Neural progenitor cell (in vitro differentiated cells): ENCODE data around the gene IGSF3. TPM values are rescaled to one million over a fixed set of nuclear protein-coding genes. Genes with fewer than 3 reads are reported as not detected.
"Not testable (repeated sequence)": the region's sequence is repeated elsewhere in the genome, so short reads cannot be mapped to it uniquely, and the experiment has no call there.

ENCODE experiments used
- DNase-seq: peaks from one replicate; pipeline ENCODE4 v3.0.0-alpha.2; 2016; ENCODE audit warnings: low spot score
- H2AFZ ChIP-seq: fragments of 200-600 bp; sonication (generic); replicated peaks from 2 replicates; pipeline ENCODE4 v1.6.1; 2016; ENCODE audit warnings: antibody characterized with exemption
- H3F3A ChIP-seq: fragments of 200-600 bp; sonication (generic); 2 replicates; pipeline ENCODE4 v1.6.1; 2016; ENCODE audit warnings: antibody characterized with exemption, low read depth
- H3K27ac ChIP-seq: fragments of 200-600 bp; sonication (generic); 2 replicates; pipeline ENCODE4 v1.5.1; 2016; ENCODE audit warnings: mild to moderate bottlenecking
- H3K27me3 ChIP-seq: fragments of 200-600 bp; sonication (generic); 2 replicates; pipeline ENCODE4 v1.6.1; 2016; ENCODE audit warnings: mild to moderate bottlenecking, moderate library complexity
- H3K36me3 ChIP-seq: fragments of 200-600 bp; sonication (generic); 2 replicates; pipeline ENCODE4 v1.5.1; 2016
- H3K4me1 ChIP-seq: fragments of 200-600 bp; sonication (generic); 2 replicates; pipeline ENCODE4 v1.6.1; 2016; ENCODE audit warnings: mixed run types
- H3K4me2 ChIP-seq: fragments of 200-600 bp; sonication (generic); 2 replicates; pipeline ENCODE4 v1.6.1; 2016
- H3K4me3 ChIP-seq: fragments of 200-600 bp; sonication (generic); 2 replicates; pipeline ENCODE4 v1.5.1; 2016
- H3K79me2 ChIP-seq: fragments of 200-600 bp; sonication (generic); 2 replicates; pipeline ENCODE4 v1.6.1; 2016; ENCODE audit warnings: low read depth
- H3K9ac ChIP-seq: fragments of 200-600 bp; sonication (generic); 2 replicates; pipeline ENCODE4 v1.6.1; 2016
- H3K9me3 ChIP-seq: fragments of 200-600 bp; sonication (generic); 2 replicates; pipeline ENCODE4 v1.5.1; 2016; ENCODE audit warnings: low read depth
- H4K20me1 ChIP-seq: fragments of 200-600 bp; sonication (generic); 2 replicates; pipeline ENCODE4 v1.6.1; 2016; ENCODE audit warnings: low read depth
- H3K27ac Mint-ChIP-seq: 3 replicates; pipeline ENCODE4 v1.8.0; 2021; ENCODE audit warnings: mixed read lengths
- H3K27me3 Mint-ChIP-seq: 2 replicates; pipeline ENCODE4 v1.8.0; 2022; ENCODE audit warnings: low read depth, mild to moderate bottlenecking, inconsistent platforms, moderate library complexity, mixed read lengths; ENCODE audit not compliant: insufficient read depth
- H3K36me3 Mint-ChIP-seq: 3 replicates; pipeline ENCODE4 v1.8.0; 2021; ENCODE audit warnings: mixed read lengths
- H3K4me1 Mint-ChIP-seq: 3 replicates; pipeline ENCODE4 v1.8.0; 2021; ENCODE audit warnings: mixed read lengths
- H3K4me3 Mint-ChIP-seq: 3 replicates; pipeline ENCODE4 v1.8.0; 2021; ENCODE audit warnings: mild to moderate bottlenecking, moderate library complexity, mixed read lengths
- H3K9me3 Mint-ChIP-seq: 3 replicates; pipeline ENCODE4 v1.8.0; 2020; ENCODE audit warnings: mixed read lengths
- total RNA-seq: library from RNA; depleted of rRNA; stranded (reverse); fragments of >200 nt; gene quantifications from 2 replicates; pipeline ENCODE4 v1.2.3, GENCODE V29; 2015; ENCODE audit warnings: low replicate concordance
- TF ChIP-seq, protein P1 (sequence below): fragments of 200-600 bp; sonication (generic); IDR thresholded peaks from 2 replicates; pipeline ENCODE4 v1.5.1; 2017; ENCODE audit warnings: antibody characterized with exemption, mild to moderate bottlenecking

IGSF3 gene
- total RNA-seq, 1 donor from 2014 or later: 24.0 TPM

DNA sequence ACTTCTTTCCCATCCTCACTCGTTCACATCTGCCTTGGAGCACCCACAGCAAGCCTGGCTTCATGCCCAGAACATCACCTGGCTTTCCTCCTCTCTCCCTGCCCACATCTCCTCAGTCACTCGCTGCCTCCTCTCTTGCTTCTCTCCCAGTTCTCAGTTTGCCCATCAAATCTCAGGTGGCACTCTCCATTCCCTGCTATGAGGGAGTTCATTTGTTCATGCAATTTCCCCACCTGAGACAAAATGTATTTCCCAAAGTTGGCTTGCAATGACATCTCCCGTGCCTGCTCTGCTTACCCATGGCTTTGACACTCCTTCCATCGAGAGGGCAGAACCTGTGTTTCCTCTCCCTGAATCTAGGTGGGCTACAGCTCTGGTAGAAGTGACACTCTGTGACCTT, 33.1 kb downstream of the IGSF3 start:
- not testable (repeated sequence) for H3K4me3 ChIP-seq, DNase-seq, H4K20me1 ChIP-seq, H3F3A ChIP-seq, H3K27ac Mint-ChIP-seq, H3K9me3 Mint-ChIP-seq, H3K9ac ChIP-seq, H2AFZ ChIP-seq, H3K36me3 ChIP-seq, H3K79me2 ChIP-seq, H3K27ac ChIP-seq, H3K9me3 ChIP-seq, H3K27me3 ChIP-seq, H3K27me3 Mint-ChIP-seq, H3K36me3 Mint-ChIP-seq, H3K4me2 ChIP-seq
- Mint-ChIP-seq H3K4me1 (peaks cover 20% of the 10 kb centered on the region), H3K4me3 (peak overlapping the region; percentile 12)
- H3K4me1 ChIP-seq: peaks cover 12% of the 10 kb centered on the region

DNA sequence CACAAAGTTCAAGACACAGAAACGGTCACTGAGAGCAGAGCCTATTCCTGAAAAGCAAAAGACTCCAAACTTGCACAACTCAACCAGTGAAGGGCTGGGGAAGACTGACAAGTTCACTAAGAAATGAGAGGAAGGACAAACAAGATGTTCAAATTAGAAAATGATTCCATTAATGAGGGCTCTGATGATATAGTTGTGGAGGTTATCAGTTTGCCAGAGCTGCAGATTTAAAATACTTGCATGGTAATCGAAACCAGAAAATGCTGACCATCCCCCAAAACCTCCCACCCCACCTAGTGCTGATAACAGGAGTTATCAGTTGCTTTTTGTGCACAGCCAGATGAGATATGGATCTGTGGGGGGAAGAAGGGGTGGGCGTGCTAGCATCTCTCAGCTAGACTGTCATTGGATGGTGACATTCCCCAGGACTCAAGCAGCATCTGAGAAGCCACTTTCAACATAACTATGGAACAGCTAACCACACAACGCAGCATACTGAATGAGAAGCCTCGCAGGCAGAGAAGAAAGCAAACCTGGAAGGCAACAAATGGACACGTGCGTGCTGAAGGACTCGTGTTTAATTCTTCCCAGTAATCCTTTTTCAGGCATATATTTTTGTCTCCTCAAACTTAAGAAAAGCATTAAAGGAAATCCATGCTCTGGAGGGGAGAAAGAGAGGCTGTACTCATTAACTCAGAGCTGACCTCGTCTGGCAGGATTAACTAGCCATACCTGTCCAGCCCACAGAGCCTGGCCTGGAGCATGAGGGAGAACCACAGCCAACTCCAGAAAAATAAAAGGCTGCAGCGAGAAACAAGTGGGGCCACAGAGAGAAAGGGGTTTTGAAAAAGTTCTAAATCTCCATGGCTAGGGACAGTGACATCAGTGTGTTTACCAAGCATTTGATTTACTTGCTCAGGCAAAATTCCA, 35.3 kb downstream of the IGSF3 start:
- not testable (repeated sequence) for H3K36me3 ChIP-seq, H2AFZ ChIP-seq, H3K27ac ChIP-seq, H3K27ac Mint-ChIP-seq, H3K9ac ChIP-seq, H3K27me3 Mint-ChIP-seq, H3K79me2 ChIP-seq, H3F3A ChIP-seq, H4K20me1 ChIP-seq, H3K4me3 ChIP-seq, DNase-seq, H3K36me3 Mint-ChIP-seq, H3K9me3 Mint-ChIP-seq, H3K27me3 ChIP-seq, H3K9me3 ChIP-seq, H3K4me2 ChIP-seq
- Mint-ChIP-seq H3K4me3 (peak overlapping the region; percentile 10), H3K4me1 (peaks cover 22% of the 10 kb centered on the region)
- peaks cover 26% of the 10 kb centered on the region for H3K4me1 ChIP-seq

DNA sequence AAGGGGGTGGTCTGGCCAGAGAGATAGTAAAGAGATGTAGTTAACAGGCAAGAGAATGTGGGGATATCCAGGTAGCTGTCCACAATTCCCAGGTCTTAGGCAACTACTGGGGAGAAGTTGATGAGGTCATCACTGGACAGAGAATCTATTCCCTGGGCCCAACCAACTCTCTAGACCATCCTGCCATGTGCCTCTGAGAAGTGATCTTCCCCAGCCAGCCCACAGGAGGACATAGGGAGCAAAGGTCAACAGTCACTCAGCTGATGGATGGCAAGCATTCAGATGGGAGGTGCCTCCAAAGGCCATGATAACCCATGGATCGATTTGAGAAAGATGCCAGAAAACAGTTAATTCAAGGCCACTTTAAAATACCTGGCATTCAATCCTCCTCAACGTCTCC, 36.0 kb downstream of the IGSF3 start:
- H3K4me3 ChIP-seq, H3K4me2 ChIP-seq, H3K27me3 Mint-ChIP-seq, H3K4me3 Mint-ChIP-seq, DNase-seq, H3K27ac Mint-ChIP-seq, H3K27ac ChIP-seq, H3K9me3 Mint-ChIP-seq, H3K27me3 ChIP-seq, H3K36me3 ChIP-seq, H3K9ac ChIP-seq, H3K79me2 ChIP-seq, H2AFZ ChIP-seq, H3K9me3 ChIP-seq, H3F3A ChIP-seq, H3K36me3 Mint-ChIP-seq: not testable (repeated sequence)
- peaks cover 11% of the 10 kb centered on the region for H4K20me1 ChIP-seq
- peaks cover 33% of the 10 kb centered on the region for H3K4me1 ChIP-seq
- peaks cover 26% of the 10 kb centered on the region for H3K4me1 Mint-ChIP-seq

DNA sequence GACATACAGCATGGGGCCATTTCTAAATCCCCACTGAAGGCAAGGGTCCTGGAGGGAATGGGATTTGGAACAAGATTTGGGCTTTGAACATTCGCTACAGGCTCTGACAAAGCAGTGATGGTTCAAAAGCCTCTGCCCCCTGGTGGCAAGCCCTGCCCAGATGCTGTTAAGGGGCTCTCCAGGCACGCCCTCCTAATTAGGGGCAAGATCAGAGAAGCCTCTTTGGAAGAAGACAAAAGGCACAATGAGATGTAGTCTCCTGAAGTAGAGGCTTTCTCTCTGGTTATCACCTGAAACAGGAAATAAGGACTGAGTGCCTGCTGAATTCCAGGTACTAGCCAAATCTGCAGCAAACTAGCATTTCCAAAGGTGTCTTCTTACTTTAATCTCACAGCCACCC, 37.5 kb downstream of the IGSF3 start:
- H2AFZ ChIP-seq, H3K36me3 ChIP-seq, H3K4me3 Mint-ChIP-seq, H3K36me3 Mint-ChIP-seq, H3K4me3 ChIP-seq, H3K9me3 ChIP-seq, H3K27ac ChIP-seq, H3K27me3 ChIP-seq, H3K79me2 ChIP-seq, H3K27me3 Mint-ChIP-seq, H3K27ac Mint-ChIP-seq, H3K9me3 Mint-ChIP-seq, H3K9ac ChIP-seq, H3F3A ChIP-seq: not testable (repeated sequence)
- peaks cover 12% of the 10 kb centered on the region for H4K20me1 ChIP-seq
- H3K4me2 ChIP-seq: peak overlapping the region; percentile 61
- TF ChIP-seq, protein P1, sequence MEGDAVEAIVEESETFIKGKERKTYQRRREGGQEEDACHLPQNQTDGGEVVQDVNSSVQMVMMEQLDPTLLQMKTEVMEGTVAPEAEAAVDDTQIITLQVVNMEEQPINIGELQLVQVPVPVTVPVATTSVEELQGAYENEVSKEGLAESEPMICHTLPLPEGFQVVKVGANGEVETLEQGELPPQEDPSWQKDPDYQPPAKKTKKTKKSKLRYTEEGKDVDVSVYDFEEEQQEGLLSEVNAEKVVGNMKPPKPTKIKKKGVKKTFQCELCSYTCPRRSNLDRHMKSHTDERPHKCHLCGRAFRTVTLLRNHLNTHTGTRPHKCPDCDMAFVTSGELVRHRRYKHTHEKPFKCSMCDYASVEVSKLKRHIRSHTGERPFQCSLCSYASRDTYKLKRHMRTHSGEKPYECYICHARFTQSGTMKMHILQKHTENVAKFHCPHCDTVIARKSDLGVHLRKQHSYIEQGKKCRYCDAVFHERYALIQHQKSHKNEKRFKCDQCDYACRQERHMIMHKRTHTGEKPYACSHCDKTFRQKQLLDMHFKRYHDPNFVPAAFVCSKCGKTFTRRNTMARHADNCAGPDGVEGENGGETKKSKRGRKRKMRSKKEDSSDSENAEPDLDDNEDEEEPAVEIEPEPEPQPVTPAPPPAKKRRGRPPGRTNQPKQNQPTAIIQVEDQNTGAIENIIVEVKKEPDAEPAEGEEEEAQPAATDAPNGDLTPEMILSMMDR: peak; percentile 52
- H3K4me1 Mint-ChIP-seq: peaks cover 29% of the 10 kb centered on the region
- peaks cover 33% of the 10 kb centered on the region for H3K4me1 ChIP-seq
- peak; percentile 30 for DNase-seq

DNA sequence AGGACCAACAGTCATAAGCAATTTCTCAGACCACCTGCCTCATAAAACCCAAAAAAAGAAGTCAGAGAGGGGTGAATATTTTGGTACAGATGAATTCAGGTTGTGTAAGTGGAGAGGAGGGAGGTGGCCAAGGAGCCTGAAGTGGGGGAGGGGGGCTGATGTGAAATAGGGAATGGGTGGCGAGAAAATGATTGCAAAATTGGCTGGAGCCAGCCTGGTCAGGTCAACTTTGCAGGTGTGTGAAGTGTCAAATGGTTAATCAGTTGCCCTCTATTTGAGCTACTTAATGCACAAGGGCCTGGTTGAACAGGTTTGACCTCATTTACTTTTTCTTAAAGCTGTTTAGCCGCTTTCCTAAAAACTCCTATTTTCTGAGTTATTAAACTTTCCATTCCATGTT, 38.1 kb downstream of the IGSF3 start:
- H3K4me1 Mint-ChIP-seq: peaks cover 29% of the 10 kb centered on the region
- not testable (repeated sequence) for H3K27me3 Mint-ChIP-seq, DNase-seq

More for the DNA sequence above, 38.1 kb downstream of the IGSF3 start:
- H3K36me3 ChIP-seq, H3K36me3 Mint-ChIP-seq, H3K9me3 Mint-ChIP-seq, H3K4me3 ChIP-seq, H3K27me3 ChIP-seq, H3K27ac ChIP-seq, H3K9me3 ChIP-seq, H3K79me2 ChIP-seq, H3K4me3 Mint-ChIP-seq, H2AFZ ChIP-seq, H3K9ac ChIP-seq, H3K27ac Mint-ChIP-seq, H3F3A ChIP-seq: not testable (repeated sequence)
- H4K20me1 ChIP-seq: peaks cover 12% of the 10 kb centered on the region
- peaks cover 33% of the 10 kb centered on the region for H3K4me1 ChIP-seq
- peak overlapping the region; percentile 61 for H3K4me2 ChIP-seq
